Trophoblast cell (in vitro differentiated cells and primary cell): Measurements from ENCODE around the gene DENND5A.

Experiments
- DNase-seq, 2 donors: peaks; one replicate each; pipeline ENCODE4 v3.0.0-alpha.2; 2016
- H2AFZ ChIP-seq: 2 replicates; pipeline ENCODE4 v1.6.1; 2013; ENCODE audit warnings: low read length, moderate library complexity, mild to moderate bottlenecking; ENCODE audit not compliant: insufficient read depth, poor library complexity
- H2AK5ac ChIP-seq: 2 replicates; pipeline ENCODE4 v1.6.1; 2013; ENCODE audit warnings: mild to moderate bottlenecking, low read length
- H2BK120ac ChIP-seq: 2 replicates; pipeline ENCODE4 v1.6.1; 2013; ENCODE audit warnings: low read length, mild to moderate bottlenecking, moderate library complexity; ENCODE audit not compliant: insufficient read depth, poor library complexity
- H2BK12ac ChIP-seq: 2 replicates; pipeline ENCODE4 v1.6.1; 2013; ENCODE audit warnings: mild to moderate bottlenecking, low read length, moderate library complexity
- H2BK5ac ChIP-seq: 2 replicates; pipeline ENCODE4 v1.6.1; 2013; ENCODE audit warnings: low read length, low read depth, moderate library complexity, mild to moderate bottlenecking; ENCODE audit not compliant: poor library complexity
- H3K14ac ChIP-seq: 2 replicates; pipeline ENCODE4 v1.6.1; 2013; ENCODE audit warnings: mild to moderate bottlenecking, low read length
- H3K18ac ChIP-seq: 2 replicates; pipeline ENCODE4 v1.6.1; 2013; ENCODE audit warnings: mild to moderate bottlenecking, low read length
- H3K23ac ChIP-seq: 2 replicates; pipeline ENCODE4 v1.6.1; 2013; ENCODE audit warnings: low read length
- H3K27ac ChIP-seq: 2 replicates; pipeline ENCODE4 v1.5.1; 2013; ENCODE audit warnings: low read depth, mild to moderate bottlenecking, inconsistent platforms, low read length, moderate library complexity
- H3K27me3 ChIP-seq: 2 replicates; pipeline ENCODE4 v1.6.1; 2013; ENCODE audit warnings: inconsistent platforms, mild to moderate bottlenecking, low read length, moderate library complexity; ENCODE audit not compliant: insufficient read depth
- H3K36me3 ChIP-seq, 2 experiments: 1 replicate in 1 of 2; 2 replicates in 1 of 2; pipeline ENCODE4 v1.6.1; 2013; ENCODE audit warnings: low read length in 2 of 2, mild to moderate bottlenecking in 2 of 2, moderate library complexity in 1 of 2; ENCODE audit not compliant: insufficient read depth in 2 of 2, control insufficient read depth in 1 of 2
- H3K4ac ChIP-seq: 2 replicates; pipeline ENCODE4 v1.6.1; 2013; ENCODE audit warnings: low read depth, mild to moderate bottlenecking, low read length, moderate library complexity
- H3K4me1 ChIP-seq, 2 experiments: 1 replicate in 1 of 2; 2 replicates in 1 of 2; pipeline ENCODE4 v1.6.1; 2013; ENCODE audit warnings: low read length in 2 of 2, mild to moderate bottlenecking in 2 of 2, moderate library complexity in 1 of 2; ENCODE audit not compliant: insufficient read depth in 2 of 2, control insufficient read depth in 1 of 2
- H3K4me2 ChIP-seq: 2 replicates; pipeline ENCODE4 v1.6.1; 2013; ENCODE audit warnings: inconsistent platforms, mild to moderate bottlenecking, low read length, moderate library complexity
- H3K4me3 ChIP-seq: 2 replicates; pipeline ENCODE4 v1.5.1; 2013; ENCODE audit warnings: mild to moderate bottlenecking, low read depth, low read length, inconsistent platforms
- H3K79me1 ChIP-seq: one replicate; pipeline ENCODE4 v1.6.1; 2013; ENCODE audit warnings: low read length
- H3K79me2 ChIP-seq: 2 replicates; pipeline ENCODE4 v1.6.1; 2013; ENCODE audit warnings: low read length, mild to moderate bottlenecking; ENCODE audit not compliant: control insufficient read depth, insufficient read depth, poor library complexity
- H3K9ac ChIP-seq: 2 replicates; pipeline ENCODE4 v1.6.1; 2013; ENCODE audit warnings: mild to moderate bottlenecking, low read length
- H3K9me3 ChIP-seq: 2 replicates; pipeline ENCODE4 v1.6.1; 2013; ENCODE audit warnings: low read depth, mild to moderate bottlenecking, control low read depth, inconsistent platforms, low read length; ENCODE audit not compliant: insufficient read depth
- H4K12ac ChIP-seq: 2 replicates; pipeline ENCODE4 v1.6.1; 2013; ENCODE audit warnings: low read depth, mild to moderate bottlenecking, low read length, moderate library complexity
- H4K8ac ChIP-seq: 2 replicates; pipeline ENCODE4 v1.6.1; 2013; ENCODE audit warnings: low read depth, mild to moderate bottlenecking, low read length, moderate library complexity
- H4K91ac ChIP-seq: one replicate; pipeline ENCODE4 v1.6.1; 2013; ENCODE audit warnings: low read depth, mild to moderate bottlenecking, low read length, moderate library complexity
- WGBS: extraction: QIAGEN DNeasy Blood & Tissue Kit; methylation state at CpG from one replicate; pipeline ENCODE4 v1.1.7; 2013; ENCODE audit warnings: missing lambda C conversion rate; ENCODE audit not compliant: insufficient read length, insufficient coverage; ENCODE audit errors: extremely low coverage; 5-methylcytosine and 5-hydroxymethylcytosine counted together

The DENND5A gene

GRCh38 chr11:9125185-9125886 is 139.8 kb downstream of the DENND5A start:
- Histone ChIP-seq H2AK5ac (no peak overlapping the region), H3K36me3 (no peaks in the 10 kb centered on the region), H3K9ac (no peak overlapping the region)

GRCh38 chr11:9123595-9124304 is 141.4 kb downstream of the DENND5A start:
- Histone ChIP-seq H3K18ac (no peak overlapping the region), H3K9ac (no peak overlapping the region), H2AK5ac (no peak overlapping the region), H4K12ac (no peak overlapping the region), H3K79me2 (no peaks in the 10 kb centered on the region), H3K9me3 (no peaks in the 10 kb centered on the region), H2BK120ac (no peak overlapping the region), H3K4me1 (no peaks in the 10 kb centered on the region), H3K4me3 (no peak overlapping the region), H3K36me3 (no peaks in the 10 kb centered on the region), H3K79me1 (no peaks in the 10 kb centered on the region), H4K8ac (no peak overlapping the region), H3K4me2 (no peak overlapping the region), H3K23ac (no peak overlapping the region), H2BK5ac (no peak overlapping the region), H2BK12ac (no peak overlapping the region), H3K27ac (no peak overlapping the region), H3K14ac (no peak overlapping the region), H3K4ac (no peak overlapping the region), H2AFZ (no peak overlapping the region), H4K91ac (no peak overlapping the region), H3K27me3 (no peaks in the 10 kb centered on the region)
- WGBS = no CpG with 5 or more reads among the region's 2 CpGs
- DNase-seq = no peak

More at GRCh38 chr11:9125185-9125886, 139.8 kb downstream of the DENND5A start:
- H2BK120ac ChIP-seq = no peak overlapping the region
- H2BK5ac ChIP-seq = no peak overlapping the region
- WGBS = no CpG with 5 or more reads among the region's 2 CpGs
- H3K23ac ChIP-seq = no peak overlapping the region
- H3K79me2 ChIP-seq = no peaks in the 10 kb centered on the region
- no peak overlapping the region for H2BK12ac ChIP-seq
- no peak overlapping the region for H4K91ac ChIP-seq
- no peak overlapping the region for H4K12ac ChIP-seq
- H3K4ac ChIP-seq = no peak overlapping the region
- H2AFZ ChIP-seq = no peak overlapping the region
- no peaks in the 10 kb centered on the region for H3K9me3 ChIP-seq
- H3K4me2 ChIP-seq = no peak overlapping the region
- no peak overlapping the region for H3K27ac ChIP-seq
- H3K18ac ChIP-seq = no peak overlapping the region
- H3K14ac ChIP-seq = no peak overlapping the region
- DNase-seq = no peak
- no peak overlapping the region for H3K4me3 ChIP-seq
- no peaks in the 10 kb centered on the region for H3K79me1 ChIP-seq
- H3K27me3 ChIP-seq = no peaks in the 10 kb centered on the region
- no peak overlapping the region for H4K8ac ChIP-seq
- H3K4me1 ChIP-seq = no peaks in the 10 kb centered on the region

- no peak overlapping the region for H3K9ac ChIP-seq
- no peak overlapping the region for H3K23ac ChIP-seq
- H3K36me3 ChIP-seq = no peaks in the 10 kb centered on the region
- no peak overlapping the region for H2AFZ ChIP-seq
- no peak overlapping the region for H3K4ac ChIP-seq
- H4K8ac ChIP-seq = no peak overlapping the region
- H3K27ac ChIP-seq = no peak overlapping the region
- H3K27me3 ChIP-seq = no peaks in the 10 kb centered on the region
- no peak overlapping the region for H4K12ac ChIP-seq
- H3K14ac ChIP-seq = no peak overlapping the region
- no peak for DNase-seq
- H3K4me1 ChIP-seq = no peaks in the 10 kb centered on the region
- H2BK120ac ChIP-seq = no peak overlapping the region
- H2BK12ac ChIP-seq = no peak overlapping the region
- no peaks in the 10 kb centered on the region for H3K9me3 ChIP-seq
- H3K4me3 ChIP-seq = no peak overlapping the region
- H3K79me2 ChIP-seq = no peaks in the 10 kb centered on the region
- H2AK5ac ChIP-seq = no peak overlapping the region
- H2BK5ac ChIP-seq = no peak overlapping the region
- no peaks in the 10 kb centered on the region for H3K79me1 ChIP-seq
- no CpG with 5 or more reads among the region's 2 CpGs for WGBS
- H3K4me2 ChIP-seq = no peak overlapping the region
- no peak overlapping the region for H4K91ac ChIP-seq
- H3K18ac ChIP-seq = no peak overlapping the region
Measured at GRCh38 chr11:9121469-9121796, 143.7 kb downstream of the DENND5A start.

- Histone ChIP-seq H3K27me3 (no peaks in the 10 kb centered on the region), H3K79me1 (no peaks in the 10 kb centered on the region), H3K18ac (no peak overlapping the region), H2BK120ac (no peak overlapping the region), H3K4me2 (no peak overlapping the region), H4K12ac (no peak overlapping the region), H3K4ac (no peak overlapping the region), H3K27ac (no peak overlapping the region), H4K91ac (no peak overlapping the region), H3K4me1 (no peaks in the 10 kb centered on the region), H3K4me3 (no peak overlapping the region), H2BK5ac (no peak overlapping the region), H3K23ac (no peak overlapping the region), H2AK5ac (no peak overlapping the region), H3K79me2 (no peaks in the 10 kb centered on the region), H3K9ac (no peak overlapping the region), H2AFZ (no peak overlapping the region), H4K8ac (no peak overlapping the region), H3K14ac (no peak overlapping the region), H2BK12ac (no peak overlapping the region), H3K36me3 (no peaks in the 10 kb centered on the region), H3K9me3 (no peaks in the 10 kb centered on the region)
- peak in 1 of 2 donors; percentile 37 for DNase-seq
- no CpG with 5 or more reads among the region's 9 CpGs for WGBS
Measured at GRCh38 chr11:9120664-9121468, 144.3 kb downstream of the DENND5A start.
